Measurements from ENCODE around the gene NEK7. TPM values are rescaled to one million over a fixed set of nuclear protein-coding genes. Genes with fewer than 3 reads are reported as not detected.

The NEK7 gene
- total RNA-seq, 1 donor from 2014 or later, result 98.1 TPM

GRCh38 chr1:198199105-198199504, 42.3 kb downstream of the NEK7 start:
- ATAC-seq, result no peak
- no peak overlapping the region for H3K27ac ChIP-seq

GRCh38 chr1:198201956-198202784, 45.4 kb downstream of the NEK7 start:
- no peak for TF ChIP-seq CTCF (IDR thresholded peaks at IDR 0.05)
- DNase-seq, result no peak
- H3K9me3 ChIP-seq, result no peaks in the 10 kb centered on the region
- no peak overlapping the region for H3K27ac ChIP-seq
- H3K4me1 ChIP-seq, result peaks cover 25% of the 10 kb centered on the region
- intact Hi-C loops (cut with DNase I), result no loop called here
- peak in 1 of 2 donors; percentile 32 for ATAC-seq
- no peaks in the 10 kb centered on the region for H3K27me3 ChIP-seq (ENCODE audit: low read depth)
- H3K36me3 ChIP-seq, result no peaks in the 10 kb centered on the region
- no peak overlapping the region for H3K4me3 ChIP-seq

More at GRCh38 chr1:198199105-198199504, 42.3 kb downstream of the NEK7 start:
- intact Hi-C loops (cut with DNase I), result no loop called here
- H3K27me3 ChIP-seq (ENCODE audit: low read depth), result no peaks in the 10 kb centered on the region
- no peak for DNase-seq
- H3K4me3 ChIP-seq, result no peak overlapping the region
- no peaks in the 10 kb centered on the region for H3K36me3 ChIP-seq
- no peaks in the 10 kb centered on the region for H3K9me3 ChIP-seq
- H3K4me1 ChIP-seq, result peaks cover 8% of the 10 kb centered on the region
- TF ChIP-seq CTCF (IDR thresholded peaks at IDR 0.05), result no peak

- ATAC-seq (no peak), DNase-seq (no peak)
- Histone ChIP-seq H3K9me3 (no peaks in the 10 kb centered on the region), H3K4me1 (peaks cover 24% of the 10 kb centered on the region), H3K4me3 (no peak overlapping the region), H3K27me3 (ENCODE audit: low read depth) (no peaks in the 10 kb centered on the region), H3K27ac (no peak overlapping the region), H3K36me3 (no peaks in the 10 kb centered on the region)
- intact Hi-C loops (cut with DNase I), result no loop called here
- TF ChIP-seq CTCF (IDR thresholded peaks at IDR 0.05), result no peak
Observed at GRCh38 chr1:198203434-198203833, 46.6 kb downstream of the NEK7 start.

- no peak for DNase-seq
- intact Hi-C loops (cut with DNase I), result no loop called here
Observed at GRCh38 chr1:198205016-198205684, 48.4 kb downstream of the NEK7 start.

DNA sequence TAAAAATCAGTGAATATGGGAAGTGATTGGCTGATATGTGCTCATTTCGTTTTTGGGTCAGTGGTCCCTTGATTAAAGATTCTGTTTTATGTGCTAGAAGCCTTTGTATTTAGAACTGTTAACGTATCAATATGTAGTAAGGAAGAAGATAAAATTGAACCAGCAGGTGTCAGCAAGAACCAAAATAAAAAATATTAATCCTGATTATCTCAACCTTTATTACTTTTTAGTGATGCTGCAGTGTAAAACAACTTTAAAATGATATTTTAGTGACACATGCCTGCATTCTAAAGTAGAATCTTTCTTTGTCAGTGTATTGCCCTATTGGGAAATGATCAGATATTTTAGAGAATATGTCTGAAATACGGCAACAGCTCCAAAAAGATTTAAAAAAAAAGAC, 49.5 kb downstream of the NEK7 start:
- DNase-seq (no peak), ATAC-seq (no peak)
- Histone ChIP-seq H3K4me3 (no peak overlapping the region), H3K27me3 (ENCODE audit: low read depth) (no peaks in the 10 kb centered on the region), H3K9me3 (no peaks in the 10 kb centered on the region), H3K36me3 (no peaks in the 10 kb centered on the region), H3K27ac (no peak overlapping the region), H3K4me1 (peaks cover 17% of the 10 kb centered on the region)
- no peak for TF ChIP-seq CTCF (IDR thresholded peaks at IDR 0.05)
- intact Hi-C loops (cut with DNase I), result no loop called here

More at GRCh38 chr1:198205016-198205684, 48.4 kb downstream of the NEK7 start:
- no peak overlapping the region for H3K27ac ChIP-seq
- no peaks in the 10 kb centered on the region for H3K36me3 ChIP-seq
- no peak overlapping the region for H3K4me3 ChIP-seq
- ATAC-seq, result peak in 1 of 2 donors; percentile 60
- no peaks in the 10 kb centered on the region for H3K27me3 ChIP-seq (ENCODE audit: low read depth)
- H3K4me1 ChIP-seq, result peaks cover 17% of the 10 kb centered on the region
- H3K9me3 ChIP-seq, result no peaks in the 10 kb centered on the region
- no peak for TF ChIP-seq CTCF (IDR thresholded peaks at IDR 0.05)

Data from lower lobe of right lung (tissue), 2 donors.